ENCODE results near the gene TOMM22. TPM values are rescaled to one million over a fixed set of nuclear protein-coding genes. Genes with fewer than 3 reads are reported as not detected.

TOMM22 gene
- total and polyA plus RNA-seq, 11 donors = 32.3 to 82.1 (median 67.7) TPM

DNA sequence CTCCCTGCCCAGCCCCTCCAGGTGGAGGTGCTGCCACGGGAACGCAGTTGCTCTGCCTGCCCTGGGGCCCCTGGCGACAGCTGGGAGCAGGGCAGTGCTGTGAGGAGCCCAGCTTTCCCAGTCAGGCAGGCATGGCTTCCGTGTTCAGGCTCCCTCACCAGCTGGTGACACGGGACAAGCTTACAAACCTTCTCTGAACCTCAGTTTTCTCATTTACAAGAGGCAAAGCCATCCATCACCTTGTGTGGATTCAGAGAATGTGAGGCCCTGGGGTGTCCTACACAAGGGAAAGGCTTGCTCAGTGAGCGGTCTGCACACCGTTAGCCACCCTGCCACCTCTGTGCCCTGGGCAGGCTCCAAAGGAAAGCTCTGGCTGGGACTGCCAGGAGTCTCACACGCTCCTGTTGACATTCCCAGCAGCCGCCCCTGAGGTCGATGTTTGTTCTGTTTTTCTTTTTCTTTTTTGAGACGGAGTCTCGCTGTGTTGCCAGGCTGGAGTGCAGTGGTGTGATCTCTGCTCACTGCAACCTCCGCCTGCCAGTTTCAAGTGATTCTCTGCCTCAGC, 50.6 kb downstream of the TOMM22 start:
- Histone ChIP-seq H3K27ac (peak overlapping the region in 11 of 12 donors; percentile 13 to 88 (median 58)), H3K4me1 (peaks cover 0 to 51% (median 32%) of the 10 kb centered on the region in 12 donors), H3K36me3 (peaks cover 0 to 98% (median 73%) of the 10 kb centered on the region in 9 donors), H3K27me3 (no peaks in the 10 kb centered on the region), H3K9me3 (no peaks in the 10 kb centered on the region), H3K4me3 (no peak overlapping the region)
- ATAC-seq = peak in 3 of 4 donors; percentile 31 to 40 (median 34)
- peak in 1 of 5 donors; percentile 51 for DNase-seq
- WGBS, 4 donors = 59 to 67% (median 62%) methylated on average over 12 to 13 of the region's 13 CpGs
- no peak for TF ChIP-seq POLR2A (IDR thresholded peaks at IDR 0.05)
- TF ChIP-seq, protein P1, sequence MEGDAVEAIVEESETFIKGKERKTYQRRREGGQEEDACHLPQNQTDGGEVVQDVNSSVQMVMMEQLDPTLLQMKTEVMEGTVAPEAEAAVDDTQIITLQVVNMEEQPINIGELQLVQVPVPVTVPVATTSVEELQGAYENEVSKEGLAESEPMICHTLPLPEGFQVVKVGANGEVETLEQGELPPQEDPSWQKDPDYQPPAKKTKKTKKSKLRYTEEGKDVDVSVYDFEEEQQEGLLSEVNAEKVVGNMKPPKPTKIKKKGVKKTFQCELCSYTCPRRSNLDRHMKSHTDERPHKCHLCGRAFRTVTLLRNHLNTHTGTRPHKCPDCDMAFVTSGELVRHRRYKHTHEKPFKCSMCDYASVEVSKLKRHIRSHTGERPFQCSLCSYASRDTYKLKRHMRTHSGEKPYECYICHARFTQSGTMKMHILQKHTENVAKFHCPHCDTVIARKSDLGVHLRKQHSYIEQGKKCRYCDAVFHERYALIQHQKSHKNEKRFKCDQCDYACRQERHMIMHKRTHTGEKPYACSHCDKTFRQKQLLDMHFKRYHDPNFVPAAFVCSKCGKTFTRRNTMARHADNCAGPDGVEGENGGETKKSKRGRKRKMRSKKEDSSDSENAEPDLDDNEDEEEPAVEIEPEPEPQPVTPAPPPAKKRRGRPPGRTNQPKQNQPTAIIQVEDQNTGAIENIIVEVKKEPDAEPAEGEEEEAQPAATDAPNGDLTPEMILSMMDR (IDR thresholded peaks at IDR 0.05) = no peak
- intact Hi-C loops (cut with DNase I) = no loop called here

GRCh38 chr22:38733329-38733723, 51.6 kb downstream of the TOMM22 start:
- Histone ChIP-seq H3K27me3 (no peaks in the 10 kb centered on the region), H3K36me3 (peaks cover 2 to 98% (median 73%) of the 10 kb centered on the region in 9 donors), H3K4me1 (peaks cover 0 to 51% (median 32%) of the 10 kb centered on the region in 12 donors), H3K4me3 (no peak overlapping the region), H3K9me3 (no peaks in the 10 kb centered on the region), H3K27ac (peak overlapping the region; percentile 13 to 88 (median 66))
- intact Hi-C loops (cut with DNase I) = no loop called here
- 31 to 60% (median 39%) methylated on average over 2 to 4 of the region's 4 CpGs for WGBS, 4 donors
- DNase-seq = peak in 2 of 5 donors; percentile 60 to 75
- TF ChIP-seq POLR2A (IDR thresholded peaks at IDR 0.05) = no peak
- TF ChIP-seq, protein P1 (IDR thresholded peaks at IDR 0.05) = peak; percentile 56 to 74 (median 62)
- peak; percentile 38 to 54 (median 44) for ATAC-seq

- ATAC-seq = peak; percentile 58 to 67 (median 64)
- no peaks in the 10 kb centered on the region for H3K9me3 ChIP-seq
- WGBS, 4 donors = 45 to 58% (median 53%) methylated on average over 7 to 8 of the region's 8 CpGs
- no peak overlapping the region for H3K4me3 ChIP-seq
- H3K27ac ChIP-seq = peak overlapping the region; percentile 41 to 88 (median 66)
- peaks cover 0 to 48% (median 30%) of the 10 kb centered on the region in 12 donors for H3K4me1 ChIP-seq
- intact Hi-C loops (cut with DNase I) = no loop called here
- no peaks in the 10 kb centered on the region for H3K27me3 ChIP-seq
- peak in 3 of 5 donors; percentile 66 to 77 (median 68) for DNase-seq
- H3K36me3 ChIP-seq = peaks cover 3 to 98% (median 73%) of the 10 kb centered on the region in 9 donors
- TF ChIP-seq, protein P1 (IDR thresholded peaks at IDR 0.05) = no peak
- no peak for TF ChIP-seq POLR2A (IDR thresholded peaks at IDR 0.05)
Measured at GRCh38 chr22:38733724-38734381, 52.1 kb downstream of the TOMM22 start.

- TF ChIP-seq, protein P1 (IDR thresholded peaks at IDR 0.05) = no peak
- no peak for TF ChIP-seq POLR2A (IDR thresholded peaks at IDR 0.05)
- ATAC-seq (no peak), DNase-seq (peak in 2 of 5 donors; percentile 10 to 40)
- Histone ChIP-seq H3K4me3 (no peak overlapping the region), H3K36me3 (peaks cover 6 to 98% (median 73%) of the 10 kb centered on the region in 9 donors), H3K9me3 (no peaks in the 10 kb centered on the region), H3K27ac (peak overlapping the region in 11 of 12 donors; percentile 44 to 88 (median 71)), H3K27me3 (no peaks in the 10 kb centered on the region), H3K4me1 (peaks cover 0 to 48% (median 29%) of the 10 kb centered on the region in 12 donors)
- WGBS, 4 donors = 91 to 95% (median 92%) methylated on average over 11 to 13 of the region's 13 CpGs
- intact Hi-C loops (cut with DNase I) = no loop called here
Measured at GRCh38 chr22:38734421-38735100, 52.8 kb downstream of the TOMM22 start.

Measured in heart left ventricle (tissue), 16 donors.